H1 (cell line): ENCODE data around the gene BMP2. TPM values are rescaled to one million over a fixed set of nuclear protein-coding genes. Genes with fewer than 3 reads are reported as not detected.

Source experiments
- CTCF ChIA-PET: fragments of 300-600 bp; sonication (Branson Sonifier 250); formaldehyde crosslinking; loops from one replicate; lab custom pipeline; 2021; ENCODE audit not compliant: partially characterized antibody; lab: Charles Lee
- POLR2A ChIA-PET: fragments of 300-600 bp; sonication (Branson Sonifier 250); formaldehyde crosslinking; loops from one replicate; lab custom pipeline; 2021; ENCODE audit warnings: inconsistent platforms; ENCODE audit not compliant: partially characterized antibody; lab: Charles Lee
- DNase-seq, 2 experiments: peaks; one replicate each; pipeline versions ENCODE4 v3.0.0 to v3.0.0-alpha.2; 2010 to 2022; ENCODE audit warnings: low spot score in 2 of 2, low read depth in 1 of 2, mixed read lengths in 1 of 2
- FAIRE-seq: peaks from 2 replicates; lab custom pipeline; 2011; peaks lifted over from hg19 to GRCh38; lab: Jason Lieb, UNC
- H2AFZ ChIP-seq: 2 replicates; pipeline ENCODE4 v1.8.1; 2012; ENCODE audit warnings: low read length, inconsistent platforms
- H2AK5ac ChIP-seq: 2 replicates; pipeline ENCODE4 v1.6.1; 2013; ENCODE audit warnings: low read depth, low read length
- H2BK120ac ChIP-seq: replicated peaks from 2 replicates; pipeline ENCODE3; 2013; ENCODE audit warnings: low read depth, low read length, inconsistent platforms
- H2BK12ac ChIP-seq: 2 replicates; pipeline ENCODE4 v1.6.1; 2013; ENCODE audit warnings: low read depth, low read length
- H2BK15ac ChIP-seq: 2 replicates; pipeline ENCODE4 v1.6.1; 2013; ENCODE audit warnings: low read length
- H2BK20ac ChIP-seq: 2 replicates; pipeline ENCODE4 v1.6.1; 2013; ENCODE audit warnings: low read length
- H2BK5ac ChIP-seq: 2 replicates; pipeline ENCODE4 v1.6.1; 2013; ENCODE audit warnings: low read depth, low read length
- H3K14ac ChIP-seq: 2 replicates; pipeline ENCODE4 v1.6.1; 2013; ENCODE audit warnings: inconsistent platforms; ENCODE audit not compliant: insufficient read length
- H3K18ac ChIP-seq: 2 replicates; pipeline ENCODE4 v1.6.1; 2013; ENCODE audit warnings: low read length; ENCODE audit errors: extremely low read depth
- H3K23ac ChIP-seq: 2 replicates; pipeline ENCODE4 v1.6.1; 2013; ENCODE audit warnings: inconsistent platforms; ENCODE audit not compliant: insufficient read length
- H3K23me2 ChIP-seq: 2 replicates; pipeline ENCODE4 v1.6.1; 2013; ENCODE audit warnings: low read depth, low read length
- H3K27ac ChIP-seq: 2 replicates; pipeline ENCODE4 v1.6.1; 2011; ENCODE audit warnings: low read depth, low read length, inconsistent platforms
- H3K27me3 ChIP-seq, 4 experiments: replicated peaks in 1 of 4; 1 replicate in 1 of 4; 2 replicates in 3 of 4; pipeline versions ENCODE4 v1.6.1 to v1.8.1; 2011 to 2013; ENCODE audit warnings: low read length in 3 of 4, mild to moderate bottlenecking in 3 of 4, inconsistent platforms in 2 of 4, mixed read lengths in 2 of 4, moderate library complexity in 1 of 4; ENCODE audit not compliant: control insufficient read depth in 3 of 4, insufficient read depth in 3 of 4; ENCODE audit errors: extremely low read depth in 1 of 4
- H3K36me3 ChIP-seq, 4 experiments: 2 replicates each; pipeline versions ENCODE4 v1.6.1 to v1.8.1; 2011 to 2013; ENCODE audit warnings: mild to moderate bottlenecking in 4 of 4, low read length in 3 of 4, moderate library complexity in 2 of 4, control low read depth in 1 of 4, inconsistent platforms in 1 of 4; ENCODE audit not compliant: insufficient read depth in 4 of 4, control insufficient read depth in 2 of 4
- H3K4ac ChIP-seq: replicated peaks from 2 replicates; pipeline ENCODE3; 2013; ENCODE audit warnings: low read length, low read depth, mixed read lengths, inconsistent platforms; ENCODE audit not compliant: insufficient read length
- H3K4me1 ChIP-seq, 4 experiments: replicated peaks in 1 of 4; 1 replicate in 1 of 4; 2 replicates in 3 of 4; pipeline versions ENCODE4 v1.6.1 to v1.8.1; 2011 to 2013; ENCODE audit warnings: low read length in 3 of 4, inconsistent platforms in 2 of 4, mixed read lengths in 1 of 4; ENCODE audit not compliant: insufficient read depth in 4 of 4, control insufficient read depth in 3 of 4
- H3K4me2 ChIP-seq, 2 experiments: 2 replicates each; pipeline versions ENCODE4 v1.6.1 to v1.8.1; 2011 to 2013; ENCODE audit warnings: low read depth in 2 of 2, low read length in 2 of 2, control low read depth in 1 of 2, inconsistent platforms in 1 of 2, mild to moderate bottlenecking in 1 of 2; ENCODE audit not compliant: insufficient read depth in 1 of 2
- H3K4me3 ChIP-seq, 4 experiments: fragments of 200-600, 300-600 bp in 1 of 4; sonication (generic), shearing (Covaris generic), sonication (Bioruptor Twin) in 1 of 4; 2 replicates each; pipeline versions ENCODE4 v1.5.1 to v1.8.1; 2011 to 2016; ENCODE audit warnings: low read length in 4 of 4, low read depth in 3 of 4, control low read depth in 2 of 4, inconsistent platforms in 2 of 4, mild to moderate bottlenecking in 2 of 4, mixed read lengths in 1 of 4, moderate library complexity in 1 of 4; ENCODE audit not compliant: insufficient read depth in 2 of 4; ENCODE audit errors: extremely low read depth in 1 of 4
- H3K56ac ChIP-seq: replicated peaks from 2 replicates; pipeline ENCODE3; 2013; ENCODE audit warnings: low read depth, mild to moderate bottlenecking, mixed read lengths, low read length, inconsistent platforms; ENCODE audit not compliant: insufficient read length
- H3K79me1 ChIP-seq: 2 replicates; pipeline ENCODE4 v1.6.1; 2013; ENCODE audit warnings: low read depth, low read length, control low read depth
- H3K79me2 ChIP-seq, 2 experiments: 2 replicates each; pipeline versions ENCODE4 v1.6.1 to v1.8.1; 2012 to 2013; ENCODE audit warnings: low read length in 2 of 2, mild to moderate bottlenecking in 2 of 2, inconsistent platforms in 1 of 2; ENCODE audit not compliant: insufficient read depth in 2 of 2, control insufficient read depth in 1 of 2
- H3K9ac ChIP-seq, 4 experiments: replicated peaks in 1 of 4; 1 replicate in 1 of 4; 2 replicates in 3 of 4; pipeline versions ENCODE4 v1.6.1 to v1.8.1; 2011 to 2013; ENCODE audit warnings: low read depth in 3 of 4, low read length in 3 of 4, control low read depth in 2 of 4, mild to moderate bottlenecking in 2 of 4, moderate library complexity in 2 of 4, inconsistent platforms in 1 of 4; ENCODE audit errors: extremely low read depth in 1 of 4
- H3K9me3 ChIP-seq, 2 experiments: 2 replicates each; pipeline versions ENCODE4 v1.6.1 to v1.8.1; 2012 to 2013; ENCODE audit warnings: mild to moderate bottlenecking in 2 of 2, moderate library complexity in 2 of 2, control low read depth in 1 of 2, inconsistent platforms in 1 of 2, low read depth in 1 of 2, low read length in 1 of 2, mixed read lengths in 1 of 2; ENCODE audit not compliant: insufficient read depth in 2 of 2
- H4K20me1 ChIP-seq, 2 experiments: replicated peaks in 1 of 2; 2 replicates each; pipeline versions ENCODE3 to v1.8.1; 2011 to 2013; ENCODE audit warnings: inconsistent platforms in 2 of 2, low read length in 2 of 2, mild to moderate bottlenecking in 1 of 2; ENCODE audit not compliant: insufficient read depth in 2 of 2, control insufficient read depth in 1 of 2
- H4K5ac ChIP-seq: 2 replicates; pipeline ENCODE4 v1.6.1; 2013; ENCODE audit warnings: low read length, low read depth, mixed read lengths, inconsistent platforms; ENCODE audit not compliant: insufficient read length
- H4K8ac ChIP-seq: 2 replicates; pipeline ENCODE4 v1.8.0; 2013; ENCODE audit warnings: mild to moderate bottlenecking, moderate library complexity, low read length, inconsistent platforms; ENCODE audit not compliant: insufficient read depth; ENCODE audit errors: extremely low read depth
- H4K91ac ChIP-seq: replicated peaks from 2 replicates; pipeline ENCODE3; 2013; ENCODE audit warnings: low read length, mixed read lengths, inconsistent platforms; ENCODE audit not compliant: insufficient read length
- KDM5A ChIP-seq: fragments of 200-600 bp; IDR thresholded peaks from 2 replicates; pipeline ENCODE4 v1.7.1; 2012; ENCODE audit warnings: mild to moderate bottlenecking, low read length, inconsistent platforms, mixed read lengths
- POU5F1 ChIP-seq: IDR thresholded peaks from 2 replicates; pipeline ENCODE4 v1.6.1; 2011; ENCODE audit warnings: low read depth, mild to moderate bottlenecking, low read length, moderate library complexity
- SUZ12 ChIP-seq: fragments of 200-600 bp; sonication (generic); IDR thresholded peaks from 2 replicates; pipeline ENCODE4 v1.6.1; 2012; ENCODE audit warnings: mild to moderate bottlenecking, inconsistent platforms, low read length, moderate library complexity, mixed read lengths
- TCF12 ChIP-seq: IDR thresholded peaks from 2 replicates; pipeline ENCODE4 v1.6.1; 2011; ENCODE audit warnings: low read depth, mild to moderate bottlenecking, low read length
- YY1 ChIP-seq: IDR thresholded peaks from 2 replicates; pipeline ENCODE4 v1.6.1; 2011; ENCODE audit warnings: low read depth, mild to moderate bottlenecking, low read length
- WGBS, 2 experiments: shearing (Covaris generic) in 1 of 2; methylation state at CpG; one replicate each; pipeline versions ENCODE4 v1.1.6 to v1.1.7; 2013 to 2015; ENCODE audit warnings: low lambda C conversion rate in 2 of 2, mixed read lengths in 2 of 2, inconsistent platforms in 1 of 2, low coverage in 1 of 2, missing lambda C conversion rate in 1 of 2; ENCODE audit not compliant: insufficient replicate concordance in 2 of 2, insufficient coverage in 1 of 2, insufficient read length in 1 of 2; ENCODE audit errors: extremely low coverage in 1 of 2, missing lambda C conversion rate in 1 of 2; 5-methylcytosine and 5-hydroxymethylcytosine counted together
- polyA plus RNA-seq, 7 experiments: library from polyadenylated mRNA; depleted of rRNA in 3 of 7; stranded (reverse) in 5 of 7; unstranded in 2 of 7; fragments of >200 nt in 5 of 7; fragments of 200-250 nt in 2 of 7; gene quantifications; 1 replicate in 5 of 7; 2 replicates in 1 of 7; 4 replicates in 1 of 7; pipeline versions ENCODE4 v1.2.1 to v1.2.3, GENCODE V29; 2011 to 2013; ENCODE audit warnings: missing spikeins in 2 of 7, mixed read lengths in 2 of 7
- total RNA-seq: library from RNA; stranded (reverse); fragmentation: NEBNext Ultra II Directional; extraction: Animal tissue kit (Norgen Biotek cat#: 25700); gene quantifications from 2 replicates; pipeline ENCODE4 v1.2.1, GENCODE V29; 2021

Gene BMP2
- total and polyA plus RNA-seq, 2 of the 8 experiments (the other 6 are each of a cell fraction or from before 2014, with no cell fraction given): 1.8 to 3.6 TPM

DNA sequence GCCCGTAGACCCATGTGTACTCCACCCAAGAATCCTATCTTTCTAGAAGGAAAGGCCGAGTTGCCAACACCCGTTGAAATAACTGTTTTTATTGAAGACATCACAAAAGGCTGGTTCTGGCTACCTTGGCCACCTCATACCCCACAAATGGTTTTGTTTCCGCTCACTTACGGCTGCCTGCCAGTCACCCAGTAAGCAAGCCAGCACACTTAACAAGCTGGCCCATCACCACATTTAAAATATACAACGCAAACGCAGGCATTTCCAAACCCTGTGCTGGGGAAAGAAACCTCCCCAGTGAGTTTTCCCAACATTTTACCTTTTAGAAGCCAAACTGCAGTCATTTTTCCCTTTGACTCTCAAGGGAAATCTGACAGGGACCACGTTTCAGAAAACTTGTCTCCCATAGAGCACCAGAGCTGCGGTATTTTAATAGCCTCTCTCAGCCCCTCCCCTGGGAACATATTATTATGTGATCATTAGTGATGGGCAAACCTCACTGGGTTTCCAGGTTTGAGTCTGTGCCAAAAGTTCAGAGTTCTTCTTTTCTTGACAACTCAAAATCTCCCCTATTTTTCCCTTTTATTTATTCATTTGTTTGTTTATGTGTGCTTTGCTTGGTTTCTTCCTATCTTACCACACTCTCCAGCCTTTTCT lies 36.7 kb upstream of the BMP2 start:
- no peak overlapping the region for H2BK120ac ChIP-seq
- no peak for TF ChIP-seq SUZ12
- TF ChIP-seq KDM5A: no peak
- TF ChIP-seq TCF12: no peak
- TF ChIP-seq POU5F1: no peak
- TF ChIP-seq YY1: no peak
- H2BK12ac ChIP-seq: no peak overlapping the region
- no peak overlapping the region for H3K4me2 ChIP-seq
- no peaks in the 10 kb centered on the region for H3K79me1 ChIP-seq
- H4K20me1 ChIP-seq: no peaks in the 10 kb centered on the region
- FAIRE-seq: no peak
- H3K27me3 ChIP-seq: no peaks in the 10 kb centered on the region
- no peak overlapping the region for H2AK5ac ChIP-seq
- no peaks in the 10 kb centered on the region for H3K4me1 ChIP-seq
- no peaks in the 10 kb centered on the region for H3K36me3 ChIP-seq
- CTCF ChIA-PET: no interaction called here
- no peak overlapping the region for H2BK20ac ChIP-seq
- POLR2A ChIA-PET: no interaction called here
- H3K18ac ChIP-seq: no peak overlapping the region
- no peak overlapping the region for H4K91ac ChIP-seq
- H3K56ac ChIP-seq: no peak overlapping the region
- no peak overlapping the region for H3K9ac ChIP-seq
- H3K23ac ChIP-seq: no peak overlapping the region
- no peak overlapping the region for H3K27ac ChIP-seq
- H3K23me2 ChIP-seq: no peaks in the 10 kb centered on the region
- H3K14ac ChIP-seq: no peak overlapping the region
- H4K5ac ChIP-seq: no peak overlapping the region
- 91% methylated on average over 9 of the region's 9 CpGs; no CpG with 5 or more reads in 1 of the 2 experiments for WGBS, 2 experiments
- no peak overlapping the region for H3K4ac ChIP-seq
- no peak overlapping the region for H3K4me3 ChIP-seq
- no peak overlapping the region for H4K8ac ChIP-seq
- no peaks in the 10 kb centered on the region for H3K9me3 ChIP-seq
- no peak overlapping the region for H2BK5ac ChIP-seq
- no peaks in the 10 kb centered on the region for H3K79me2 ChIP-seq
- no peak overlapping the region for H2BK15ac ChIP-seq
- H2AFZ ChIP-seq: no peak overlapping the region
- no peak for DNase-seq
